Kidney (tissue), 14 donors: ENCODE measurements around the gene SLC16A1. TPM values are rescaled to one million over a fixed set of nuclear protein-coding genes. Genes with fewer than 3 reads are reported as not detected.
"Not testable (repeated sequence)": the region's sequence is repeated elsewhere in the genome, so short reads cannot be mapped to it uniquely, and the experiment has no call there.

Source experiments
- DNase-seq, 5 donors: peaks; one replicate each; pipeline ENCODE4 v3.0.0-alpha.2; 2013 to 2020
- FAIRE-seq: peaks from 2 replicates; lab custom pipeline; 2012; peaks lifted over from hg19 to GRCh38; lab: Jason Lieb, UNC
- H3K27ac ChIP-seq, 2 donors: one replicate each; pipeline ENCODE4 v1.7.0; 2013; ENCODE audit warnings: low read depth in 2 of 2, low read length in 2 of 2, inconsistent platforms in 1 of 2
- H3K27me3 ChIP-seq: one replicate; pipeline ENCODE4 v1.7.1; 2013; ENCODE audit warnings: low read length, inconsistent platforms; ENCODE audit not compliant: control insufficient read depth, insufficient read depth
- H3K36me3 ChIP-seq, 3 donors: one replicate each; pipeline versions ENCODE4 v1.7.0 to v1.7.1; 2013; ENCODE audit warnings: low read length in 3 of 3, control low read depth in 1 of 3, inconsistent platforms in 1 of 3; ENCODE audit not compliant: insufficient read depth in 3 of 3, control insufficient read depth in 2 of 3
- H3K4me1 ChIP-seq, 3 donors: one replicate each; pipeline versions ENCODE4 v1.7.0 to v1.7.1; 2013; ENCODE audit warnings: low read length in 3 of 3, inconsistent platforms in 1 of 3, low read depth in 1 of 3; ENCODE audit not compliant: control insufficient read depth in 2 of 3, insufficient read depth in 2 of 3
- H3K4me3 ChIP-seq, 3 donors: one replicate each; pipeline versions ENCODE4 v1.7.0 to v1.8.1; 2013; ENCODE audit warnings: low read length in 3 of 3, control low read depth in 1 of 3, inconsistent platforms in 1 of 3
- H3K9ac ChIP-seq, 3 donors: one replicate each; pipeline versions ENCODE4 v1.7.0 to v1.7.1; 2013; ENCODE audit warnings: low read length in 3 of 3, control low read depth in 1 of 3, inconsistent platforms in 1 of 3
- H3K9me3 ChIP-seq, 3 donors: one replicate each; pipeline versions ENCODE4 v1.7.0 to v1.7.1; 2013; ENCODE audit warnings: low read length in 3 of 3, control low read depth in 1 of 3, inconsistent platforms in 1 of 3; ENCODE audit not compliant: control insufficient read depth in 2 of 3, insufficient read depth in 1 of 3
- intact Hi-C: fragments of 100-400 bp; cut with DNase I; formaldehyde crosslinking; loops from one replicate; pipeline ENCODE4 v1.11.1; 2022
- polyA plus RNA-seq: library from polyadenylated mRNA; stranded (reverse); fragments of 350-450 nt; fragmentation: Illumina TruSeq; extraction: RNeasy Lipid Tissue Mini Kit (QIAGEN cat#74804); gene quantifications from one replicate; pipeline ENCODE4 v1.2.3, GENCODE V29; 2014; ENCODE audit warnings: low read depth, low replicate concordance; ENCODE audit not compliant: insufficient read depth
- total RNA-seq: library from RNA; stranded (reverse); fragmentation: NEBNext Ultra II Directional; extraction: Animal tissue kit (Norgen Biotek cat#: 25700); gene quantifications from one replicate; pipeline ENCODE4 v1.2.1, GENCODE V29; 2021
- TF ChIP-seq, protein P1 (sequence below): IDR thresholded peaks from 3 replicates; pipeline ENCODE4 v1.5.1; 2012; ENCODE audit warnings: mild to moderate bottlenecking, moderate library complexity, borderline replicate concordance; ENCODE audit not compliant: insufficient read depth; ENCODE audit errors: extremely low read depth
- donor health status: control.
- donor health status: control.
- donor health status: control.
- donor health status: control.
- donor health status: control.
- donor health status: DM: yes; HTN: yes; CAD: no.
- donor health status: Normal renal cell carcinoma (clear cell type).

SLC16A1 gene
- total and polyA plus RNA-seq, 2 donors from 2014 or later, result 8.7 to 9.7 TPM

DNA sequence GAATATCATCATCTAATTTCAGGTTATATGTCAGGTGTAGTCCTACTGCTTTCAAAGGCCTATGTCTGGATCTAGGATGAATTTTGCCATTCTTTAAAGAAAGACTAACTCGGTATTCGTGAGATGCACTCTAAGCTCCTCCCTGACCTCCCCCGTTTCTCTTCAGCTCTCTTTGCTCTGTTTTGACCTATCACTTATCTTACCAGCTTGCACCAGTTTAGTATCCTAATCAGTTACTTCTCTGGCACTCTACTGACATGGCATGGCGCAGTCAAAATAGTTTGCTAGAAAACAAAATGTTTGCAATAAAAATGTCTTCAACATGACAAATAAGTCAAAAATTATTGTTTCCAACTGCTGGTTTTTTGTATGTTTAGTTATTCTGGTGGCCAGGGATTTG, 8.4 kb upstream of the SLC16A1 start:
- TF ChIP-seq, protein P1, sequence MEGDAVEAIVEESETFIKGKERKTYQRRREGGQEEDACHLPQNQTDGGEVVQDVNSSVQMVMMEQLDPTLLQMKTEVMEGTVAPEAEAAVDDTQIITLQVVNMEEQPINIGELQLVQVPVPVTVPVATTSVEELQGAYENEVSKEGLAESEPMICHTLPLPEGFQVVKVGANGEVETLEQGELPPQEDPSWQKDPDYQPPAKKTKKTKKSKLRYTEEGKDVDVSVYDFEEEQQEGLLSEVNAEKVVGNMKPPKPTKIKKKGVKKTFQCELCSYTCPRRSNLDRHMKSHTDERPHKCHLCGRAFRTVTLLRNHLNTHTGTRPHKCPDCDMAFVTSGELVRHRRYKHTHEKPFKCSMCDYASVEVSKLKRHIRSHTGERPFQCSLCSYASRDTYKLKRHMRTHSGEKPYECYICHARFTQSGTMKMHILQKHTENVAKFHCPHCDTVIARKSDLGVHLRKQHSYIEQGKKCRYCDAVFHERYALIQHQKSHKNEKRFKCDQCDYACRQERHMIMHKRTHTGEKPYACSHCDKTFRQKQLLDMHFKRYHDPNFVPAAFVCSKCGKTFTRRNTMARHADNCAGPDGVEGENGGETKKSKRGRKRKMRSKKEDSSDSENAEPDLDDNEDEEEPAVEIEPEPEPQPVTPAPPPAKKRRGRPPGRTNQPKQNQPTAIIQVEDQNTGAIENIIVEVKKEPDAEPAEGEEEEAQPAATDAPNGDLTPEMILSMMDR, result no peak
- no peaks in the 10 kb centered on the region for H3K27me3 ChIP-seq
- intact Hi-C loops, result no loop called here
- no peak overlapping the region for H3K9ac ChIP-seq
- no peak overlapping the region for H3K4me3 ChIP-seq
- DNase-seq, result no peak
- H3K4me1 ChIP-seq, result no peaks in the 10 kb centered on the region
- no peaks in the 10 kb centered on the region for H3K9me3 ChIP-seq
- no peak overlapping the region for H3K27ac ChIP-seq
- no peaks in the 10 kb centered on the region for H3K36me3 ChIP-seq
- FAIRE-seq, result no peak

GRCh38 chr1:112961072-112961471, 5.1 kb upstream of the SLC16A1 start:
- DNase-seq (no peak), FAIRE-seq (no peak)
- Histone ChIP-seq H3K4me3 (no peak overlapping the region), H3K9me3 (no peaks in the 10 kb centered on the region), H3K4me1 (peaks cover 0 to 4% (median 0%) of the 10 kb centered on the region in 3 donors), H3K9ac (no peak overlapping the region), H3K27ac (no peak overlapping the region), H3K27me3 (no peaks in the 10 kb centered on the region), H3K36me3 (no peaks in the 10 kb centered on the region)
- TF ChIP-seq, protein P1, result no peak
- intact Hi-C loops, result no loop called here

DNA sequence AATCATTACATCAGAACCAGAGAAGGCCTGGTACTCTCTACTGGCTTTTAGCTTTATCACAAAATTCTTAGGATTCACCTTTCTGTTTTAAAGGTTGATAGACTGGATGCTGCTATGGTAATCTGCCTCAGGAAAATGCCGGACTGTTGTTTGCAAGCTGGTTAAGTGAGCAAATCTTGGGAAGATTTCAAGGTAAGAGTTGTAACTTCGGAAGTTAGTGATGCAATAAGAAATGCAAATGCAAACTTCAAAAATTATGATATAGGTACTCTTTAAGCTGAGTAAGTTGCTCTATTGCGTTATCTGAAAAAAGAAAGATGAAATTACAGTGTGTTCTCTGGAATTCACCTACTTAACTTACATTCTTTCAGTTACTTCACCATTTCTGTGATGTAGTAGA, 4.4 kb upstream of the SLC16A1 start:
- Histone ChIP-seq H3K4me3 (no peak overlapping the region), H3K36me3 (no peaks in the 10 kb centered on the region), H3K4me1 (peaks cover 0 to 4% (median under 1%) of the 10 kb centered on the region in 3 donors), H3K27me3 (no peaks in the 10 kb centered on the region), H3K27ac (no peak overlapping the region), H3K9me3 (no peaks in the 10 kb centered on the region), H3K9ac (no peak overlapping the region)
- intact Hi-C loops, result no loop called here
- no peak for DNase-seq
- FAIRE-seq, result no peak
- TF ChIP-seq, protein P1, result no peak

DNA sequence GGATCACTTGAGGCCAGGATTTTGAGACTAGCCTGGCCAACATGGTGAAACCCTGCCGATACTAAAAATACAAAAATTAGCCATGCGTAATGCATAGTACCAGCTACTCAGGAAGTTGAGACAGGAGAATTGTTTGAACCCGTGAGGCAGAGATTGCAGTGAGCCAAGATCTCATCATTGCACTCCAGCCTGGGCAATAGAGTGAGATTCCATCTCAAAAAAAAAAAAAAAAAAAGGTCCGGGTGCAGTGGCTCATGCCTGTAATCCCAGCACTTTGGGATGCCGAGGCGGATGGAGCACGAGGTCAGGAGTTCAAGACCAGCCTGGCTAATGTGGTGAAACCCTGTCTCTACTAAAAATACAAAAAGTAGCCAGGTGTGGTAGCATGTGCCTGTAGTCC, 2.2 kb upstream of the SLC16A1 start:
- DNase-seq, H3K9me3 ChIP-seq, H3K9ac ChIP-seq, H3K27me3 ChIP-seq, H3K27ac ChIP-seq, H3K36me3 ChIP-seq, H3K4me1 ChIP-seq, H3K4me3 ChIP-seq, intact Hi-C loops, FAIRE-seq: not testable (repeated sequence)
